ENCODE results near the gene ACAP3. TPM values are rescaled to one million over a fixed set of nuclear protein-coding genes. Genes with fewer than 3 reads are reported as not detected.
A peak's percentile ranks its signal among the peaks of the same experiment; 100 is the strongest.

Gene ACAP3
- 36.6 TPM for total RNA-seq
- long read RNA-seq, partial matches to known transcripts = 5 of 11 reads
- long read RNA-seq, other reads (novel, unspliced or antisense) = 3 of 11 reads

GRCh38 chr1:1307923-1308755, at the start of gene ACAP3, which contains the start of gene PUSL1:
Gene ACAP3, minus strand, starts transcription at chr1:1307930. Its CDS starts 115 bp downstream, at chr1:1307815.
Gene PUSL1, plus strand, starts transcription at chr1:1308597. Its CDS starts 47 bp downstream, at chr1:1308644.
- DNase-seq (ENCODE audit: low spot score) = peak; percentile 96

- DNase-seq (ENCODE audit: low spot score) = no peak
These were observed 49.2 kb upstream of the ACAP3 start for GRCh38 chr1:1356796-1357401.

- DNase-seq (ENCODE audit: low spot score) = no peak
These were observed 48.6 kb upstream of the ACAP3 start for GRCh38 chr1:1356166-1356795.

- DNase-seq (ENCODE audit: low spot score) = no peak
These were observed 47.7 kb upstream of the ACAP3 start for GRCh38 chr1:1355416-1355815.

GRCh38 chr1:1354271-1355247, 46.8 kb upstream of the ACAP3 start:
- DNase-seq (ENCODE audit: low spot score) = no peak

- DNase-seq (ENCODE audit: low spot score) = no peak
These were observed 45.8 kb upstream of the ACAP3 start for GRCh38 chr1:1353389-1354151.

GRCh38 chr1:1352786-1353388, 45.2 kb upstream of the ACAP3 start:
- no peak for DNase-seq (ENCODE audit: low spot score)

DNA sequence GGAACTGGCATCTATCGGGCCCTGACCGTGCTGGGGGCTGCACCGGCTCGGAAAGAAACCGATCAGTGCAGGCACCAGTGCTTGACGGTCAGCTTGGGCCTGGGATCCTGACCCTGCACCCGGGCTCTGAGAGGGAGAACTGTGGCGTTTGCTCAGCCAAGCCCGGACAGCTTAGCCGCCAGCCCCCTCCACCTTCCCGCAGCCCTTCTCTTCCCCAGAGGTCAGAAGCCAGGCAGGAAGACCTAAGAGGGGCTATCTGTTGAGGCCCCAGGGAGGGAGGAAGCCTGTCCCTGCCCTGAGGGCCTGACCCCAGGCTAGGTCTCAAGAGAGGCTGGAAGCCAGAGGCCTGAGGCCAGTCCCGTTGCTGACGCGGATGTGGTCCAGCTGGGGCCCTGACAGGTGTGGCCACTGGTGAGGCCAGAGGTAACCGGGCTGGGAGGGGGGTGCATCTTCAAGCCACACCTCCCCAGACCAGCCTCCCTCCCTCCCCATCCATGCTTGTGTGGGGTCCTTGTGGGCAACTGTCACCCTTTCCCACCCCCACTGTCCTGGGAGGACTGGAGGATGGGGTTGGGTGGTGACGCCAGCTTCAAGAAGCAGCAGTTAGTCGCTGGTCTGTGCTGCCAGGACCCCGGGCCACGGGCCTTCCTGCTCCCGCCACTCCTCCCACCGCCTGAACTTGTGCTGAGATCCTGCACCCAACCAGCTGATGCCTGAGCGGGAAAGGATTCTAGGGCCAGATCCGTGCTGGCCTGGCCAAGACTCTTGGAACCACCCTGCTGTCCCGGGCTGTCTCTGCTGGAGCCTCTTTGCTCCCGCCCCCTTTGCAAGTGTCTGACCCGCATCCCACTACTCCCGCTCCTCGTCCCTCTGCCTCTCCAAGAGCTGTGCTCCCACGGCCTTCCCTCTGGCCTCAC, 44.0 kb upstream of the ACAP3 start:
- DNase-seq (ENCODE audit: low spot score) = no peak

GRCh38 chr1:1349256-1350012, 41.7 kb upstream of the ACAP3 start, which contains the start of gene DVL1:
Gene DVL1, minus strand, starts transcription at chr1:1349418. Its CDS starts 353 bp downstream, at chr1:1349065.
- DNase-seq (ENCODE audit: low spot score) = no peak

- no peak for DNase-seq (ENCODE audit: low spot score)
These were observed 40.9 kb upstream of the ACAP3 start for GRCh38 chr1:1348420-1349255.

DNA sequence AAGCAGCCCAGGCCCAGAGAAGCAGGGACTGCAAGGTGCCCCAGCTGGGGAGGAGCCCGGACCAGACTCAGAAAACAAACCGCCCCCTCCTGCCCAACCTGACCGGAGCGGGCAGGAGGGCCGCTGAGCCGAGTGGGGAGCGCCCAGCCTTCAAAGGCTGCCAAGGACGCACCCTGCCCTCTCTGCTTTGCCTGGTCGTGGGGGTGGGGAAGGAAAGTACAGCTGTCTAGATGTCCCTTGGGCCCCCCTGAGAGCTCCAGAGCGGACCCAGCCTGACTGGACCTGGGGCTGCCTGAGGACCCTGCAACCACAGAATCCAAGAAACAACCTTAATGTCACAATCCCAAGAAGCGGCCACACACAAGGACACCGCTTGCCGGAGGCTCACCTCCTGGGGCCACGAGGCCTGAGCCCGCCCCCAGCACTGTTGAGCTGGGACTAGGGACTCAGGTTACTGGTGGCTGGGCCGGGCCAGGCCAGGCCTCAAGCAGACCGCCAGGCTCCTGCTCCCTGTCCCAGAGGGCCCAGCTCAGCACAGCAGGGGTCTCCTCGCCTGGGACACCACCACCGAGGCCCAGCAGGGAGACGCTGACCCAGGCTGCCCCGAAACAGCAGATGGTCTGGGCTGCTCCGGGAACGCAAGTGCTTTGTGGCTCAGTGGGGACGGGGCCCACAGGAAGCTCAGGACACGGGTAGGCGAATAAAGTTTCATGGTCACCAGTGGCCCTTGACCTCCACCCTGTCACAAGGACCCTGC, 40.1 kb upstream of the ACAP3 start:
- no peak for DNase-seq (ENCODE audit: low spot score)

- DNase-seq (ENCODE audit: low spot score) = no peak
These were observed 39.4 kb upstream of the ACAP3 start for GRCh38 chr1:1347026-1347595.

- no peak for DNase-seq (ENCODE audit: low spot score)
These were observed 38.8 kb upstream of the ACAP3 start for GRCh38 chr1:1346501-1346890.

- DNase-seq (ENCODE audit: low spot score) = no peak
These were observed 38.2 kb upstream of the ACAP3 start for GRCh38 chr1:1345860-1346500.

- DNase-seq (ENCODE audit: low spot score) = no peak
These were observed 37.7 kb upstream of the ACAP3 start for GRCh38 chr1:1345384-1345783.
